Hepatocyte (in vitro differentiated cells): ENCODE measurements around the gene SMIM33. TPM values are rescaled to one million over a fixed set of nuclear protein-coding genes. Genes with fewer than 3 reads are reported as not detected.

Source experiments
- DNase-seq: peaks from one replicate; pipeline ENCODE4 v3.0.0-alpha.2; 2016; ENCODE audit warnings: low spot score
- H2AFZ ChIP-seq: fragments of 200-600 bp; sonication (generic); 2 replicates; pipeline ENCODE4 v1.6.0; 2016; ENCODE audit warnings: antibody characterized with exemption, mild to moderate bottlenecking
- H3K27ac ChIP-seq: fragments of 200-600 bp; sonication (generic); 2 replicates; pipeline ENCODE4 v1.5.1; 2016; ENCODE audit warnings: mild to moderate bottlenecking
- H3K27me3 ChIP-seq: fragments of 200-600 bp; sonication (generic); 2 replicates; pipeline ENCODE4 v1.6.1; 2016
- H3K36me3 ChIP-seq: fragments of 200-600 bp; sonication (generic); replicated peaks from 2 replicates; pipeline ENCODE4 v1.5.1; 2016; ENCODE audit warnings: low read depth; ENCODE audit not compliant: insufficient read depth
- H3K4me1 ChIP-seq: fragments of 200-600 bp; sonication (generic); 2 replicates; pipeline ENCODE4 v1.5.1; 2016; ENCODE audit warnings: mild to moderate bottlenecking, moderate library complexity; ENCODE audit not compliant: insufficient read depth
- H3K4me2 ChIP-seq: fragments of 200-600 bp; sonication (generic); 2 replicates; pipeline ENCODE4 v1.6.0; 2016
- H3K4me3 ChIP-seq: fragments of 200-600 bp; sonication (generic); 2 replicates; pipeline ENCODE4 v1.5.1; 2016; ENCODE audit warnings: mild to moderate bottlenecking
- H3K79me2 ChIP-seq: fragments of 200-600 bp; sonication (generic); 2 replicates; pipeline ENCODE4 v1.6.0; 2017; ENCODE audit warnings: mild to moderate bottlenecking
- H3K9me2 ChIP-seq: fragments of 200-600 bp; sonication (generic); replicated peaks from 2 replicates; pipeline ENCODE4 v1.6.0; 2017; ENCODE audit warnings: mild to moderate bottlenecking; ENCODE audit not compliant: insufficient read depth
- H3K9me3 ChIP-seq: fragments of 200-600 bp; sonication (generic); 2 replicates; pipeline ENCODE4 v1.5.1; 2016; ENCODE audit warnings: low read depth, mild to moderate bottlenecking
- H4K20me1 ChIP-seq: fragments of 200-600 bp; sonication (generic); 2 replicates; pipeline ENCODE4 v1.6.0; 2016; ENCODE audit warnings: mild to moderate bottlenecking; ENCODE audit not compliant: insufficient read depth, poor library complexity, severe bottlenecking
- CTCF ChIP-seq: fragments of 200-600 bp; sonication (generic); IDR thresholded peaks from 2 replicates; pipeline ENCODE4 v1.5.1; 2016; ENCODE audit warnings: antibody characterized with exemption, mild to moderate bottlenecking; ENCODE audit not compliant: poor library complexity
- EZH2 ChIP-seq: fragments of 200-600 bp; sonication (generic); IDR thresholded peaks from 2 replicates; pipeline ENCODE4 v1.6.1; 2016; ENCODE audit warnings: antibody characterized with exemption, mild to moderate bottlenecking, borderline replicate concordance
- EZH2phosphoT487 ChIP-seq: fragments of 200-600 bp; sonication (generic); IDR thresholded peaks from one replicate; pipeline ENCODE4 v1.6.1; 2018; ENCODE audit warnings: antibody characterized with exemption, mild to moderate bottlenecking, low read depth, moderate library complexity; ENCODE audit not compliant: unreplicated experiment, severe bottlenecking
- WGBS: methylation state at CpG from one replicate; pipeline ENCODE4 v1.1.6; 2016; ENCODE audit warnings: low lambda C conversion rate; ENCODE audit errors: missing lambda C conversion rate; 5-methylcytosine and 5-hydroxymethylcytosine counted together
- polyA plus RNA-seq: library from polyadenylated mRNA; unstranded; fragments of >200 nt; fragmentation: Nextera tagmentation; extraction: Ambion mirVana; gene quantifications from 2 replicates; pipeline ENCODE4 v1.2.1, GENCODE V29; 2016
- total RNA-seq: library from RNA; depleted of rRNA; stranded (reverse); fragments of >200 nt; gene quantifications from 2 replicates; pipeline ENCODE4 v1.2.3, GENCODE V29; 2014

The SMIM33 gene
- total and polyA plus RNA-seq, 2 experiments from 2014 or later: not detected

GRCh38 chr5:139461176-139461575 is 9.6 kb upstream of the SMIM33 start:
- Histone ChIP-seq H2AFZ (no peak overlapping the region), H4K20me1 (no peaks in the 10 kb centered on the region), H3K27me3 (no peaks in the 10 kb centered on the region), H3K36me3 (no peaks in the 10 kb centered on the region), H3K4me2 (no peak overlapping the region), H3K27ac (no peak overlapping the region), H3K9me2 (no peaks in the 10 kb centered on the region), H3K4me3 (no peak overlapping the region), H3K9me3 (no peaks in the 10 kb centered on the region), H3K79me2 (no peaks in the 10 kb centered on the region), H3K4me1 (no peaks in the 10 kb centered on the region)
- 85% methylated on average over 7 of the region's 7 CpGs for WGBS
- no peak for DNase-seq
- TF ChIP-seq EZH2 (no peak), CTCF (no peak), EZH2phosphoT487 (no peak)

- Histone ChIP-seq H3K79me2 (no peaks in the 10 kb centered on the region), H3K4me2 (no peak overlapping the region)
- WGBS: 80% methylated on average over 5 of the region's 5 CpGs
These were observed 9.1 kb upstream of the SMIM33 start for GRCh38 chr5:139461698-139462097.

GRCh38 chr5:139462586-139463276 is 8.1 kb upstream of the SMIM33 start, which contains the start of gene ECSCR:
ECSCR (minus strand) TSS chr5:139462743; CDS start chr5:139462670, 73 bp downstream.
- Histone ChIP-seq H3K9me2 (no peaks in the 10 kb centered on the region), H4K20me1 (no peaks in the 10 kb centered on the region), H3K4me2 (no peak within 1 kb of the TSS), H3K27ac (no peak within 1 kb of the TSS), H3K36me3 (no peaks in the 10 kb centered on the region), H3K27me3 (no peaks in the 10 kb centered on the region), H3K9me3 (no peaks in the 10 kb centered on the region), H3K79me2 (no peaks in the 10 kb centered on the region), H2AFZ (no peak within 1 kb of the TSS), H3K4me3 (no peak within 1 kb of the TSS), H3K4me1 (no peaks in the 10 kb centered on the region)
- WGBS: 80% methylated on average over 8 of the region's 10 CpGs
- TF ChIP-seq CTCF (no peak), EZH2 (no peak), EZH2phosphoT487 (no peak)
- DNase-seq: no peak

More at GRCh38 chr5:139461698-139462097, 9.1 kb upstream of the SMIM33 start:
- Histone ChIP-seq H3K36me3 (no peaks in the 10 kb centered on the region), H3K9me3 (no peaks in the 10 kb centered on the region), H3K4me1 (no peaks in the 10 kb centered on the region), H3K9me2 (no peaks in the 10 kb centered on the region), H3K27ac (no peak overlapping the region), H2AFZ (no peak overlapping the region), H4K20me1 (no peaks in the 10 kb centered on the region), H3K4me3 (no peak overlapping the region), H3K27me3 (no peaks in the 10 kb centered on the region)
- no peak for TF ChIP-seq EZH2phosphoT487
- TF ChIP-seq EZH2: no peak
- no peak for TF ChIP-seq CTCF
- no peak for DNase-seq
